Prostate gland (tissue), 2 donors: ENCODE data around the gene SH3RF2.

Experiments
- CTCF ChIP-seq, 4 experiments: fragments of 200-600 bp in 2 of 4; fragments of 450-650 bp in 2 of 4; sonication (generic) in 2 of 4; IDR thresholded peaks; 1 replicate in 3 of 4; 2 replicates in 1 of 4; pipeline ENCODE4 v1.5.1; 2016 to 2019; ENCODE audit warnings: antibody characterized with exemption in 4 of 4, mild to moderate bottlenecking in 2 of 4, moderate library complexity in 2 of 4
- POLR2A ChIP-seq: fragments of 450-650 bp; IDR thresholded peaks from one replicate; pipeline ENCODE4 v1.6.1; 2016; ENCODE audit warnings: antibody characterized with exemption, mild to moderate bottlenecking
- POLR2AphosphoS5 ChIP-seq: sonication (generic); formaldehyde crosslinking; IDR thresholded peaks from one replicate; pipeline ENCODE4 v1.6.1; 2017; ENCODE audit warnings: antibody characterized with exemption

- TF ChIP-seq CTCF (IDR thresholded peaks at IDR 0.05): no peak
- no peak for TF ChIP-seq POLR2AphosphoS5
- no peak for TF ChIP-seq POLR2A
Observed at GRCh38 chr5:145944328-145944727, 8.0 kb downstream of the SH3RF2 start.
